HG03196 (cell line): ENCODE results near the gene SEC22A.

Experiments
- ATAC-seq: cut with Tn5 transposase; IDR thresholded peaks from one replicate; pipeline ENCODE4 v1.9.1; 2021; ENCODE audit not compliant: unreplicated experiment

The SEC22A gene

GRCh38 chr3:123301331-123302184 is 99.8 kb downstream of the SEC22A start:
- ATAC-seq: no peak

- ATAC-seq: no peak
These were observed 101.2 kb downstream of the SEC22A start for GRCh38 chr3:123302961-123303360.

GRCh38 chr3:123303976-123304560 is 102.3 kb downstream of the SEC22A start:
- ATAC-seq: no peak

- ATAC-seq: no peak
These were observed 103.4 kb downstream of the SEC22A start for GRCh38 chr3:123305192-123305591.

- no peak for ATAC-seq
These were observed 105.3 kb downstream of the SEC22A start for GRCh38 chr3:123307064-123307463.

- ATAC-seq: no peak
These were observed 108.4 kb downstream of the SEC22A start for GRCh38 chr3:123310186-123310585.

GRCh38 chr3:123310741-123311140 is 109.0 kb downstream of the SEC22A start:
- ATAC-seq: no peak

GRCh38 chr3:123311201-123311600 is 109.5 kb downstream of the SEC22A start:
- no peak for ATAC-seq

GRCh38 chr3:123312331-123313265 is 110.9 kb downstream of the SEC22A start:
- no peak for ATAC-seq

- ATAC-seq: no peak
These were observed 112.1 kb downstream of the SEC22A start for GRCh38 chr3:123313889-123314288.

- ATAC-seq: no peak
These were observed 112.9 kb downstream of the SEC22A start for GRCh38 chr3:123314359-123315270.

- no peak for ATAC-seq
These were observed 113.5 kb downstream of the SEC22A start for GRCh38 chr3:123315271-123315595.

- no peak for ATAC-seq
These were observed 116.0 kb downstream of the SEC22A start for GRCh38 chr3:123317716-123318115.

GRCh38 chr3:123318374-123318773 is 116.6 kb downstream of the SEC22A start:
- no peak for ATAC-seq

GRCh38 chr3:123319760-123320159 is 118.0 kb downstream of the SEC22A start:
- no peak for ATAC-seq

- ATAC-seq: no peak
These were observed 118.5 kb downstream of the SEC22A start for GRCh38 chr3:123320221-123320620.

- ATAC-seq: no peak
These were observed 120.1 kb downstream of the SEC22A start for GRCh38 chr3:123321806-123322205.

GRCh38 chr3:123322866-123323265 is 121.1 kb downstream of the SEC22A start:
- no peak for ATAC-seq
